Neural cell (in vitro differentiated cells): ENCODE data around the gene FCGR3A.

Experiments used
- CTCF ChIP-seq: fragments of 450-650 bp; IDR thresholded peaks from 2 replicates; pipeline ENCODE4 v1.5.1; 2014; ENCODE audit warnings: antibody characterized with exemption, mild to moderate bottlenecking, moderate library complexity; ENCODE audit not compliant: poor library complexity, severe bottlenecking
- EP300 ChIP-seq: fragments of 450-650 bp; conservative IDR thresholded peaks from 2 replicates; pipeline ENCODE4 v1.6.1; 2014; ENCODE audit warnings: antibody characterized with exemption, mild to moderate bottlenecking, moderate library complexity; ENCODE audit not compliant: poor library complexity, severe bottlenecking
- EZH2 ChIP-seq: fragments of 200-600, 300-800 bp; shearing (Covaris generic), sonication (generic); IDR thresholded peaks from 2 replicates; pipeline ENCODE4 v1.6.1; 2014; ENCODE audit warnings: antibody characterized with exemption, low read length, borderline replicate concordance, mild to moderate bottlenecking; ENCODE audit not compliant: insufficient read depth, poor library complexity, severe bottlenecking
- POLR2AphosphoS5 ChIP-seq: IDR thresholded peaks from 2 replicates; pipeline ENCODE4 v1.6.1; 2012
- RAD21 ChIP-seq: fragments of 450-650 bp; conservative IDR thresholded peaks from 2 replicates; pipeline ENCODE4 v1.6.1; 2014; ENCODE audit warnings: antibody characterized with exemption, mild to moderate bottlenecking, moderate library complexity
- TAF1 ChIP-seq: IDR thresholded peaks from 2 replicates; pipeline ENCODE4 v1.6.1; 2012; ENCODE audit warnings: low read depth
- TF ChIP-seq, protein P1 (sequence below): IDR thresholded peaks from 2 replicates; pipeline ENCODE4 v1.6.1; 2012; ENCODE audit warnings: borderline replicate concordance

GRCh38 chr1:161497961-161498360 is 51.7 kb downstream of the FCGR3A start:
- TF ChIP-seq CTCF = no peak
- no peak for TF ChIP-seq RAD21
- TF ChIP-seq POLR2AphosphoS5 = no peak
- TF ChIP-seq EZH2 = no peak
- no peak for TF ChIP-seq TAF1
- TF ChIP-seq, protein P1, sequence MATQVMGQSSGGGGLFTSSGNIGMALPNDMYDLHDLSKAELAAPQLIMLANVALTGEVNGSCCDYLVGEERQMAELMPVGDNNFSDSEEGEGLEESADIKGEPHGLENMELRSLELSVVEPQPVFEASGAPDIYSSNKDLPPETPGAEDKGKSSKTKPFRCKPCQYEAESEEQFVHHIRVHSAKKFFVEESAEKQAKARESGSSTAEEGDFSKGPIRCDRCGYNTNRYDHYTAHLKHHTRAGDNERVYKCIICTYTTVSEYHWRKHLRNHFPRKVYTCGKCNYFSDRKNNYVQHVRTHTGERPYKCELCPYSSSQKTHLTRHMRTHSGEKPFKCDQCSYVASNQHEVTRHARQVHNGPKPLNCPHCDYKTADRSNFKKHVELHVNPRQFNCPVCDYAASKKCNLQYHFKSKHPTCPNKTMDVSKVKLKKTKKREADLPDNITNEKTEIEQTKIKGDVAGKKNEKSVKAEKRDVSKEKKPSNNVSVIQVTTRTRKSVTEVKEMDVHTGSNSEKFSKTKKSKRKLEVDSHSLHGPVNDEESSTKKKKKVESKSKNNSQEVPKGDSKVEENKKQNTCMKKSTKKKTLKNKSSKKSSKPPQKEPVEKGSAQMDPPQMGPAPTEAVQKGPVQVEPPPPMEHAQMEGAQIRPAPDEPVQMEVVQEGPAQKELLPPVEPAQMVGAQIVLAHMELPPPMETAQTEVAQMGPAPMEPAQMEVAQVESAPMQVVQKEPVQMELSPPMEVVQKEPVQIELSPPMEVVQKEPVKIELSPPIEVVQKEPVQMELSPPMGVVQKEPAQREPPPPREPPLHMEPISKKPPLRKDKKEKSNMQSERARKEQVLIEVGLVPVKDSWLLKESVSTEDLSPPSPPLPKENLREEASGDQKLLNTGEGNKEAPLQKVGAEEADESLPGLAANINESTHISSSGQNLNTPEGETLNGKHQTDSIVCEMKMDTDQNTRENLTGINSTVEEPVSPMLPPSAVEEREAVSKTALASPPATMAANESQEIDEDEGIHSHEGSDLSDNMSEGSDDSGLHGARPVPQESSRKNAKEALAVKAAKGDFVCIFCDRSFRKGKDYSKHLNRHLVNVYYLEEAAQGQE = no peak
- TF ChIP-seq EP300 = no peak
